ENCODE measurements around the gene NAP1L3.

The NAP1L3 gene

GRCh38 chrX:93673056-93673868 lies at the start of gene NAP1L3:
NAP1L3 (minus strand) TSS chrX:93673578; CDS start chrX:93673304, 274 bp downstream.
- DNase-seq = peak; percentile 33 to 74

GRCh38 chrX:93711076-93711475 lies 37.7 kb upstream of the NAP1L3 start:
- DNase-seq = no peak

GRCh38 chrX:93703701-93704100 lies 30.3 kb upstream of the NAP1L3 start:
- DNase-seq = no peak

GRCh38 chrX:93695981-93696380 lies 22.6 kb upstream of the NAP1L3 start:
- DNase-seq = no peak

- no peak for DNase-seq
These were observed 492 bp upstream of the NAP1L3 start, which contains the start of gene FAM133A for GRCh38 chrX:93673869-93674271. FAM133A (plus strand) TSS chrX:93674206; CDS start chrX:93709420, 35,214 bp downstream.

GRCh38 chrX:93660575-93660974 lies 12.8 kb downstream of the NAP1L3 start:
- DNase-seq = no peak

- DNase-seq = no peak
These were observed 24.0 kb downstream of the NAP1L3 start for GRCh38 chrX:93649381-93649780.

GRCh38 chrX:93637591-93637990 lies 35.8 kb downstream of the NAP1L3 start:
- DNase-seq = no peak

Data from CD4-positive, alpha-beta T cell treated with Interleukin-4 for 1 hour (primary cell).